Stimulated activated memory B cell treated with anti-CD40 and anti-IgM and Interleukin-4, amounts not matched to agents 10 μg/mL and 1 μg/mL and 100 μg/mL, for 72 hours (primary cell): Measurements from ENCODE around the gene SPATA16.
"Not testable (repeated sequence)": the region's sequence is repeated elsewhere in the genome, so short reads cannot be mapped to it uniquely, and the experiment has no call there.

Experiments used
- ATAC-seq: fragments of 150-1000 bp; cut with Tn5 transposase; 2 replicates; pipeline ENCODE4 v1.10.0; 2021
- H3K27ac Mint-ChIP-seq: one replicate; pipeline ENCODE4 v1.8.0; 2022; ENCODE audit warnings: mild to moderate bottlenecking, mixed read lengths
- H3K27me3 Mint-ChIP-seq: one replicate; pipeline ENCODE4 v1.8.0; 2022; ENCODE audit warnings: mixed read lengths
- H3K36me3 Mint-ChIP-seq: one replicate; pipeline ENCODE4 v1.8.0; 2022; ENCODE audit warnings: mixed read lengths
- H3K4me1 Mint-ChIP-seq: one replicate; pipeline ENCODE4 v1.8.0; 2022; ENCODE audit warnings: mixed read lengths
- H3K4me3 Mint-ChIP-seq: one replicate; pipeline ENCODE4 v1.8.0; 2022; ENCODE audit warnings: mild to moderate bottlenecking, moderate library complexity, mixed read lengths
- H3K9me3 Mint-ChIP-seq: one replicate; pipeline ENCODE4 v1.8.0; 2022; ENCODE audit warnings: mixed read lengths

Gene SPATA16

DNA sequence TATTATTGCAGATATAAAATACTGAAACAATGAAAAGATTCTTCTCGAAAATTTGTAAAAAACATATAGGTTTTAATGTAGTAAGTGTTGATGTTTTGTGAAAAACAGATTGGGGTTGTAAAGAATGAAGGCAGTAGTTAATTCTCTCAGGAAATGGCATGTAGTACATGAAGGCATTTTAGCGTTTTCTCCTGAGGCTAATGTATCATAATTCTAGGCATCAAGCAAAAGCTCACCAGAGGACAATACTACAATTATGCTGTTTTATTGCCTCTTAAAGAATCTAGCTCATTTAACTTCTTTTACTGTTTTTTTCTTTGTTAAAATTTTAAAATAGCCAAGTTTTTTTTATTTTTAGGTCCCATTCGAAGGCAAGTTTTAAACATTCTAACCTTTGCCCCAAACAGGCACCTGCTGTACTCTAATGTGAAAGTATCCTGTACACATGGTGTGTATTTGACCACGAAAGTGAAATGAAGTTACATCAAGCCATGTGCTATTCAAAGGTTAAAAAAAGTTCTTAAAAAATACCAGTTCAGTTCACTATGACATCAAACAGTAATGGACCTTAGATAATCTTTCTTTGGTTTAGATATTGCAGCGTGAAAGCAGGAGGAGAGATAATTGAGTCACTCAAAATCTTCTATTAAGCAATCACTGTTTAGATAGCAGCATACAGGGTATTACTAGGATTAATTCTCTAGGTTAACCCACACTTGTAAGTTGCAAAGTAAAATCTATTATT, 227.0 kb downstream of the SPATA16 start:
- no peak for ATAC-seq
- no peaks in the 10 kb centered on the region for H3K27me3 Mint-ChIP-seq
- no peak overlapping the region for H3K4me3 Mint-ChIP-seq
- H3K27ac Mint-ChIP-seq, result no peak overlapping the region
- H3K9me3 Mint-ChIP-seq, result peaks cover 3% of the 10 kb centered on the region
- H3K36me3 Mint-ChIP-seq, result no peaks in the 10 kb centered on the region
- H3K4me1 Mint-ChIP-seq, result no peaks in the 10 kb centered on the region

DNA sequence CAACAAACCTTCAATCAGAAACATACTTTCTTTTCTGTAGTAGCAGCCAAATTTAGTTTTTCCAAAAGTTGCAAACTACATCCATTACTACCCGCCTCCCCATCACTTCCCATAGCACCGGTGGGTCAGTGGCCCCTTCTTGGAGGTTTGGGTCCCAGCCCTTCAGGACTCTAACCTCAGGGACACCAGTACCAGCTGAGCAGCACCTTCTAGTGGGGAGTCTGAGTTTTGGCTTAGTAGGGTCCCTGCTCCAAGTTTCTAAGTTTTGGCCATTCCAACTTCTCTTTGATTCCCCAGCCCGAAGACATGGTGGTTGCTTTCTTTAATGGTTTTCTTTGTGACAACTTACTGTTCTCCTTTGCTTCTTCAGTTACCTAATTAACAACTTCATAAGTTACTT, 229.9 kb downstream of the SPATA16 start:
- no peak for ATAC-seq
- H3K36me3 Mint-ChIP-seq, result no peaks in the 10 kb centered on the region

DNA sequence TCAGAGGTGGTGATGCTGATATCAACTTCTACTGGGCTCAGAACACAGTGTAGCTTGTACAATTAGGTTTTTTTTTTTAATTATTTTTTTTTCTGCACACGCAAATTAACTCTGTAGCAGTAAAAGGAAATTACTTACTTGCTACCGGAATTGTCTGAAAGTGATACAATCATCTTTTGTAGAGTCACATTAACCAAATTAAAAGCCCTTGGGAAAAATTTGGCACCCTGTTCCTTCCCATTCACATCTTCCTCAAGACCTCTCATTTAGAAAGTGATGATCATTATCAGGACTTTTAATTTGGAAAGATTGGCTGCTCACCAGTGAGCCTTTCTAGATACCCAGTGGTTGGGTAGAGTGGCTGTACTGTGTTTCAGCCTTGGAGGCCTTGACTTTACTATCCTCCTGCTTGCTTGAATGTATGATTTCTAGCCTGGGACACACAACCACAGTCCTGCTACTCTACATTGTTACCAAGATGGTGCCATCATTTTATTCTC, 232.2 kb downstream of the SPATA16 start:
- Mint-ChIP-seq H3K27me3 (no peaks in the 10 kb centered on the region), H3K9me3 (peaks cover 3% of the 10 kb centered on the region), H3K4me1 (no peaks in the 10 kb centered on the region), H3K36me3 (no peaks in the 10 kb centered on the region), H3K27ac (no peak overlapping the region), H3K4me3 (no peak overlapping the region)
- ATAC-seq, result no peak

More for the DNA sequence above, 229.9 kb downstream of the SPATA16 start:
- H3K4me3 Mint-ChIP-seq, result no peak overlapping the region
- no peaks in the 10 kb centered on the region for H3K4me1 Mint-ChIP-seq
- no peaks in the 10 kb centered on the region for H3K27me3 Mint-ChIP-seq
- H3K9me3 Mint-ChIP-seq, result peaks cover 3% of the 10 kb centered on the region
- no peak overlapping the region for H3K27ac Mint-ChIP-seq

DNA sequence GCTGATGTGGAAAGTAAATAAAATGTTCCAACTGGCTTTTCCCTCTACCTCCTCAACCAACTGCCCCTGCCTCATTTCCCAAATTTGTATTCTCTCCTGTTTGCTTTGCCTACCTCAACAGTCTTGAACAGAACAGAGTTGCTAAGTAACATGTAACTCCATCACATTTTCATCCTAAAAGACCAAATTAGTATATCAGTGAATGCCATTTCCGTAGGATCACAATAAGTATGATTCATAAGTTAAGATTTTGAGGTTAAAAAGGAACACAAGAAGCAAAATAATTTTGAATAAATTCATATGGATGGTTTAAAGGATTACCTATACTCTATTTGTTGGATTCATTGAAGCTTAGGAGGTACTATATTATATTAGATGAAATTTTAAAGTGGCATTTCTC, 235.6 kb downstream of the SPATA16 start:
- H3K36me3 Mint-ChIP-seq, result no peaks in the 10 kb centered on the region
- H3K27ac Mint-ChIP-seq, result no peak overlapping the region
- no peaks in the 10 kb centered on the region for H3K4me1 Mint-ChIP-seq
- no peaks in the 10 kb centered on the region for H3K27me3 Mint-ChIP-seq
- ATAC-seq, result no peak
- H3K4me3 Mint-ChIP-seq, result no peak overlapping the region
- no peaks in the 10 kb centered on the region for H3K9me3 Mint-ChIP-seq

DNA sequence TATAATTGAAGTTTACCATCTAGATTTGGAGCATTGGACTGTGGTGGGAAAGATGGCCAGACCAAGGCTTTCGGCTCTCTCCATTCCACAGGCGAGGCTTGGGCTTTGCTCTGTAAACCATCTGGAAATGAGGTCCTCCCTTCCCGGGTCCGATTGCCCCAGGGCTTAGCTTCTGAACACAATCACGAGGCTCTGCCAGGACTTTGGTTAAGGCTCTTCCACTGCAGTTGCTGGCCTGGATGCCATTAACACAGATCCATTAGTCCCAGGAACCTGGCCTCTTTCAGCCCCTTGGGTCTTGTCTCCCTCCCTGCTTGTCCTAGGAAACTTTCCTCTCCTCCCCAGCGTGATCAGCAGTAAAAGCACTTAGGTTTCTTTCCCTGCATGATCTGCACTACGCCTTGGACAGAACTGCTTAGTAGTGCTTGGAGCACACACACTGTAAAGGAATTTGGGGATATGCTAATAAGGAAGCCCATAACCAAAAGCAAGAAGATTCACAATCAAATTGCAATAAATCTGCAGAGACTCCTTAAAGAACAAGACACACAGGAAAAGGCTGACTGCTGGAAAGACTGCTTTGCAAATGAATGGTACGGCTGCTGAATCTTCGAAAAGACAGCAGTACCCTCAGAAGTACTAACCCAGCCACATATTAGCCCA, 236.2 kb downstream of the SPATA16 start:
- ATAC-seq, result no peak
- Mint-ChIP-seq H3K9me3 (no peaks in the 10 kb centered on the region), H3K27ac (no peak overlapping the region), H3K36me3 (no peaks in the 10 kb centered on the region), H3K4me1 (no peaks in the 10 kb centered on the region), H3K27me3 (no peaks in the 10 kb centered on the region), H3K4me3 (no peak overlapping the region)

DNA sequence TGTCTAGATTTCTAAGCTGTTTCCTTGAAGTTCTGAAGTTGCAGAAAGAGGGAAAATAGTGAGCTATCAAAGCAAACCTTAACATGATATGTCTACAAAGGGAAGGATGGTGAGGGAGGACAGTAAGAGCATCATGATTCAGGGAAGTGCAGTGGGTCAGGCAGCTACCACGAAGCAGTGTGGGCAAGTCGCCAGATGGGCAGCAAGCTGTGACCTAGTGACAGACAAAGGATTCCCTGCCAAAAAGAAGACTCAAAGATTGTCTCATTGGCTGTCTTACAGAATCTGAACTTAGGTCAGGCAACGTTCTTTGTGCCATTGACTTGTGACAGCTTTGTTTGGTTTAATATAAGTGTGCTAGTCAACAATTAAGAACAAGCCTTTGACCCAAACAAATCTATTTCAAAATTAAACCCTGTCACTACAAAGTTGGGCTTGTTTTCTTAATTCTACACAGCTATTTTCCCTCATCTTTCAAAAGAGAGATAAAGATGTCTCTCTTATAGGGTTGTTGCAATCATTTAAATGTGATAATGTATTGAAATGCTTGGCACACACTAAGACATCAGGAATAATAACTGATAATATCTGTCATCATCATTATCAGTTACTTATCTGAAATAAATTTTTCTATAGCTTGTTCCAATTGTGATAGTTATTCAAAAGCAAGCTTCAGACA, 237.3 kb downstream of the SPATA16 start:
- Mint-ChIP-seq H3K27me3 (no peaks in the 10 kb centered on the region), H3K9me3 (no peaks in the 10 kb centered on the region), H3K36me3 (no peaks in the 10 kb centered on the region), H3K4me3 (no peak overlapping the region), H3K27ac (no peak overlapping the region), H3K4me1 (no peaks in the 10 kb centered on the region)
- ATAC-seq, result no peak

DNA sequence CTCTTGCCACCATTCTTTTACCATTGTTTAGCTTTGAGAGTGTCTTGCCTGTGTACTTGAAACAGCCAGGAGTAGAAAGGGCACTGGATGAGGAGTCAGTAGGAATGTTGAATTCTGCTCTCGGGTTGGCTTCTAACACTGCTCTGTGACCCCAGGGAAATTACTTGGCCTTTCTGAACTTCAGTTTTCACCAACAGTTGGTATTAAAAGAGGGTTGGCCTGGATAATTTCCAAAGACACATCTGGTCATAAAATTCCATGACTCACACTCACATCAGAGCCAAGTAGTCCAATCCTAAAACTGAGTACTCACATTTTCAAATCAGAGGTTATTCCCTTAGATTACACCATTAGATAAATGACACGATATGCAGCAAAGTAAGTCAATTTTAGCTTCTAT, 248.9 kb downstream of the SPATA16 start:
- Mint-ChIP-seq H3K27me3 (no peaks in the 10 kb centered on the region), H3K4me1 (no peaks in the 10 kb centered on the region), H3K9me3 (peaks cover 3% of the 10 kb centered on the region), H3K27ac (no peak overlapping the region), H3K4me3 (no peak overlapping the region), H3K36me3 (no peaks in the 10 kb centered on the region)
- no peak for ATAC-seq

DNA sequence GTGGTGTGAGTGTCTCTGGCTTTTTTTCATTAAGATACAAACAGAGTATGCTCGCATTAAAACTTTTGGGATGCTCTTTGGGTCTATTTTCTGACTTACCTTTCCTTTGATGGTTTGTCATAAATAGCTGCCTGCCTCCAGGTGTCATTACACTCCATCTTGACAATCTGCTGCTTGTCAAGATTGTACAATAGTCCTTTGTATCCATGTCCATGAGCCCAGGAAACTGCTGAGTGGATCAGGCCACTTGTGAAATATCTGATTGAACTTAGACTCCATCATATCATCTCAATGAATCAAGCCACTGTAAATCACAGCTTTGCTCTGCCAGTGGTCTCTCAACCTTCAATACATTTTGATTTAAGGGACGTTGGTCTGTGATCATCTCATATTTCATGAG, 255.3 kb downstream of the SPATA16 start:
- H3K27me3 Mint-ChIP-seq, result no peaks in the 10 kb centered on the region
- H3K4me1 Mint-ChIP-seq, result no peaks in the 10 kb centered on the region
- H3K9me3 Mint-ChIP-seq, result peaks cover 6% of the 10 kb centered on the region
- no peak overlapping the region for H3K4me3 Mint-ChIP-seq
- H3K27ac Mint-ChIP-seq, result no peak overlapping the region
- ATAC-seq, result no peak
- H3K36me3 Mint-ChIP-seq, result no peaks in the 10 kb centered on the region

DNA sequence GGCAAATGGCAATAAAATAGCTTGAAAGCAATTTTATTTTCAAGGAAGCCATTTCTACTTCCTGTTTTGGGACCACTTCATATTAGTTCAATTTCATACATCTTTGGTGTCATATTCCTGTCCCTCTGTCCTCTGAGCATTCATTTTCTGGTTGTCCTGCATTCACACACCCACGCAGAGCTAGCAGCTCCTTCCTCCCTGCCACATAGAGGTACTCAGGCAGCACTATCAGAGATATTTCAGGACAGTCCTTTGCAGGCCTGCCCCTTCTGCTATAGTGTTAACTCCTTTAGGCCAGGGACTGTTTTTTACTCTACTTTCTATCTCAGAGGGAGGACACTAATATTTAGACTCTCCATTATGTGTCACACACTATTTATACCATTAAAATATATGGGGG, 258.5 kb downstream of the SPATA16 start:
- H3K36me3 Mint-ChIP-seq, result no peaks in the 10 kb centered on the region
- H3K9me3 Mint-ChIP-seq, result peaks cover 12% of the 10 kb centered on the region
- H3K4me1 Mint-ChIP-seq, result no peaks in the 10 kb centered on the region
- no peak for ATAC-seq
- H3K4me3 Mint-ChIP-seq, result no peak overlapping the region
- no peak overlapping the region for H3K27ac Mint-ChIP-seq
- no peaks in the 10 kb centered on the region for H3K27me3 Mint-ChIP-seq

DNA sequence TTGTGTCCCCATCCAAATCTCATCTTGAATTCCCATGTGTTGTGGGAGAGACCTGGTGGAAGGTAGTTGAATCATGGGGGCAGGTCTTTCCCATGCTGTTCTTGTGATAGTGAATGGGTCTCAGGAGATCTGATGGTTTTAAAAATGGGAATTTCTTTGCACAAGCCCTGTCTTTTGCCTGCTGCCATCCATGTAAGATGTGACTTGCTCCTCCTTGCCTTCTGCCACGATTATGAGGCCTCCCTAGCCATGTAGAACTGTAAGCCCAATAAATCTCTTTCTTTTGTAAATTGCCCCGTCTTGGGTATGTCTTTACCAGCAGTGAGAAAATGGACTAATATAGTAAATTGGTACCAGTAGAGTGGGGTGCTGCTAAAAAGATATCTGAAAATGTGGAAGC, 261.7 kb downstream of the SPATA16 start:
- not testable (repeated sequence) for H3K4me1 Mint-ChIP-seq, H3K27ac Mint-ChIP-seq, ATAC-seq, H3K27me3 Mint-ChIP-seq, H3K4me3 Mint-ChIP-seq, H3K36me3 Mint-ChIP-seq
- peaks cover 12% of the 10 kb centered on the region for H3K9me3 Mint-ChIP-seq

DNA sequence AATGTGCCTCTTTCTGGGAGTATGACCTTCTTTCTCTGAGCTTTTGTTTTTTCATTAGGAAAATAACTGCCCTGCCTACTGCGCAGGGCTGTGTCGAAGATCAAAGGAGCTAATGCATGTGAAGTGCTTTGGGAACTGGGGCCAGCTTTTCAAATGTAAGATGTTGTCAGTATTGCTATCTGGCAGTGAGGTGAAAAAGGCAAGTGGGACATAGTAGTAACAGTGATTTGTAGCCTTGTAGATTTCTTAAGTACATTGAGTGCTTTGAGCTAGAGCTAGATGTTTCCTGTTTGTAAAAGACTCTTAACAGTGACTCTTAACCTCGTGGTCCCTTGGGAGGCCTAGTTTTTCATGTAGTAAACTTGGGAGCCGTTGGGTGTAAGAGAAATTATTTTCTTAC, 264.0 kb downstream of the SPATA16 start:
- peaks cover 12% of the 10 kb centered on the region for H3K9me3 Mint-ChIP-seq
- ATAC-seq, result no peak

DNA sequence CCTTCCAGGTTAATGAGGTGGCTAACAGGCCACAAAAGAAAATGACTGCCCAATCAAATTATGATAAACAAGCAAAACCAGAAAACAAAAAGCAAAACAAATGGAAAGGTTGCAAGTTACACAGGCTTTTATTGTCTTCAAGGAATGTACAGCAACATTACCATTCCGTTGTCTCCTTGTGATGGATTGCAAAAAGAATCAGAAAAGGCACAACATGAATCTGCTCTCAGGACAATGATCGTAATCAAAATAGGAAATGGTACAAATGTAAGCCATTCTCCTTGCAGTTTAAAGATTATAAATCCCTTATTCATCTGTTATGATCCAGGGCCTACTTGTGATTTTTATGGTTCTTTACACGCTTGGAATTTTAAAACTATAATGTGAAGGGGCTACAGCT, 264.7 kb downstream of the SPATA16 start:
- H3K9me3 Mint-ChIP-seq, result peaks cover 12% of the 10 kb centered on the region
- H3K27ac Mint-ChIP-seq, result no peak overlapping the region
- ATAC-seq, result no peak
- no peaks in the 10 kb centered on the region for H3K4me1 Mint-ChIP-seq
- no peaks in the 10 kb centered on the region for H3K36me3 Mint-ChIP-seq
- no peaks in the 10 kb centered on the region for H3K27me3 Mint-ChIP-seq
- no peak overlapping the region for H3K4me3 Mint-ChIP-seq

More for the DNA sequence above, 264.0 kb downstream of the SPATA16 start:
- no peaks in the 10 kb centered on the region for H3K4me1 Mint-ChIP-seq
- no peak overlapping the region for H3K4me3 Mint-ChIP-seq
- H3K27me3 Mint-ChIP-seq, result no peaks in the 10 kb centered on the region
- no peaks in the 10 kb centered on the region for H3K36me3 Mint-ChIP-seq
- no peak overlapping the region for H3K27ac Mint-ChIP-seq

DNA sequence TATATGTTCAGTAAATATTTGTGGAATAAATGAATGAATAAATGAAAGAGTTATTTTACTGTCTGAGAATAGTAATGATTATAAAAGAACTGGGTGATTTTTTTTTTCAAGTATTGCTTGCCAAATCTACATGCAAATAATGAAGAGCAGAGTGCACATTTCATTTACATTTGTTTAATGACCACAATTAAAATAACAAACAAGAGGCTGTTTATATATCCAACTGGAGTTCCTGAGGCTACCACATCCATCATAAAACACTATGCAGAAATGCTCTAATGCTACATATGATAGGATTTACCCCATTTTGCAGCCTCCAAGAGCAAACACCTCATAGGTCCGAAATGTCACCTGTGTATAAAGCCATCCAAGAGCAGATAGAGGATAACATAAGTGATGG, 266.0 kb downstream of the SPATA16 start:
- no peaks in the 10 kb centered on the region for H3K4me1 Mint-ChIP-seq
- H3K27me3 Mint-ChIP-seq, result no peaks in the 10 kb centered on the region
- no peak overlapping the region for H3K4me3 Mint-ChIP-seq
- no peak for ATAC-seq
- H3K27ac Mint-ChIP-seq, result no peak overlapping the region
- H3K9me3 Mint-ChIP-seq, result peaks cover 8% of the 10 kb centered on the region
- H3K36me3 Mint-ChIP-seq, result no peaks in the 10 kb centered on the region

DNA sequence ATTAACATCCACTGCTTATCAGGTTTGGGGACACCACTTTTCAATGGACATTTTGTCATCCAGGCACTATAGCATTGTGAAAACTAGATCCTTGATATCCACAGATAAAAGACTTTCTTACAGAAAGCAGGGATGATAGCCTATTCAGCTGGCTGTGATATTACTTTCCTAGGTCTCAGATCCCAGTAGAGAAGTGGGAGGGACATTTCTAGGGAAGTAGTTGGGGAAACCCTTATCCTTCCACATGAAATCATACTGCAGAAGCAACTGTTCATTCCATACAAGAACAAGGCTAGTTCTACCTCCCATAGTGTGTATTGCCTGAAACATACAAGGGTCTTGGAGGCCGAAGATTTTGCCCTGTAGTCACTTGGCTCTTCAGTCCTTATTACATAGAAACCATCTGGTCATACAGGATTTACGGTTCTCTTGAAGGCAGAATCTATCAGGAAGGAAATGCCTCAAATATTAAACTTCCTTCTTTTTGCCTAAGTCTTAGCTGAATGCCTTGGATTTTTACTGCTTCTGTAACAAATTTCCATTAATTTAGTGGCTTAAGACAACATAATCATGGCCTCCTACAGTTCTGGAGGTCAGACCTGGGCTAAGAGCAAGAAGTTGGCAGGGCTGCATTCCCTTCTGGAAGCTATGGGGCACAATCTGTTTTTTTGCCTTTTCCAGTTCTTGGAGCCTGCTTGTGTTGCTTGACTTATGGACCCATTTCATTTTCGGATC, 271.1 kb downstream of the SPATA16 start:
- no peaks in the 10 kb centered on the region for H3K4me1 Mint-ChIP-seq
- H3K27ac Mint-ChIP-seq, result no peak overlapping the region
- H3K36me3 Mint-ChIP-seq, result no peaks in the 10 kb centered on the region
- H3K9me3 Mint-ChIP-seq, result no peaks in the 10 kb centered on the region
- no peak for ATAC-seq
- no peaks in the 10 kb centered on the region for H3K27me3 Mint-ChIP-seq
- H3K4me3 Mint-ChIP-seq, result no peak overlapping the region

DNA sequence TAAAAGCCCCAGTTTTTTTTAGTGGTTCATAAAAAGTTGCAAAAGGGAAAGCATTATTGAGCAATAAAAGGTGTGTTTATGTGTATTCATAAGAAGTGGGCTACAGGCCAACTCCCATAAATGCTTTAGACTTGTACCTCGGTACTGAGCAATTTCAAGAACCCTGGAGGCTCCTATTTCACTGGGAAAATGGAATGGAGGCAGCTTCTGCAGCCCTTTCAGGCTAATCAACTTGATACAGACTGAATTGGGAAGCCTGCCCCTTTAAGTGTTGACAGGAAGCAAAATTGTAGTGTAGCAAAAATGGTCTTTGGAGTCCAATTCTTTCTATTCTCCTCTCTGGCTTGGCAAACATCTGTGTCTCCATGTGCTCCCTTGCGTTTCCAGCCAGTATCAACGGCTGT, 271.7 kb downstream of the SPATA16 start:
- no peak overlapping the region for H3K27ac Mint-ChIP-seq
- no peaks in the 10 kb centered on the region for H3K36me3 Mint-ChIP-seq
- no peak overlapping the region for H3K4me3 Mint-ChIP-seq
- H3K27me3 Mint-ChIP-seq, result no peaks in the 10 kb centered on the region
- no peaks in the 10 kb centered on the region for H3K4me1 Mint-ChIP-seq
- no peaks in the 10 kb centered on the region for H3K9me3 Mint-ChIP-seq
- no peak for ATAC-seq
